B cell (primary cell): Measurements from ENCODE around the gene MLANA. TPM values are rescaled to one million over a fixed set of nuclear protein-coding genes. Genes with fewer than 3 reads are reported as not detected.

Experiments
- ATAC-seq: fragments of 200-7000 bp; cut with Tn5 transposase; one replicate; pipeline ENCODE4 v1.10.0; 2021; ENCODE audit warnings: low read depth, mild to moderate bottlenecking, moderate number of reproducible peaks, moderate library complexity
- CTCF ChIA-PET: fragments of 350-600 bp; sonication (Branson Sonifier 250); formaldehyde crosslinking; loops from one replicate; lab custom pipeline; 2021; ENCODE audit warnings: antibody characterized with exemption, inconsistent platforms; lab: Charles Lee
- POLR2A ChIA-PET: fragments of 350-600 bp; sonication (Branson Sonifier 250); formaldehyde crosslinking; loops from one replicate; lab custom pipeline; 2021; ENCODE audit warnings: antibody characterized with exemption; lab: Charles Lee
- DNase-seq: peaks from one replicate; pipeline ENCODE4 v3.0.0; 2013
- H2AFZ ChIP-seq: 2 replicates; pipeline ENCODE4 v1.6.1; 2012; ENCODE audit warnings: mild to moderate bottlenecking, low read depth, low read length; ENCODE audit not compliant: insufficient read depth, poor library complexity, severe bottlenecking
- H3K27ac ChIP-seq, 2 donors: 1 replicate in 1 of 2; 2 replicates in 1 of 2; pipeline ENCODE4 v1.5.1; 2012 to 2013; ENCODE audit warnings: low read length in 2 of 2, mild to moderate bottlenecking in 2 of 2, moderate library complexity in 1 of 2
- H3K27me3 ChIP-seq, 4 experiments: fragments of 200-600 bp in 1 of 4; sonication (generic) in 1 of 4; replicated peaks in 1 of 4; 1 replicate in 2 of 4; 2 replicates in 2 of 4; pipeline versions ENCODE4 v1.6.1 to v1.7.0; 2013 to 2016; ENCODE audit warnings: low read length in 3 of 4, mild to moderate bottlenecking in 2 of 4, mixed read lengths in 1 of 4, moderate library complexity in 1 of 4; ENCODE audit not compliant: insufficient read depth in 4 of 4, control insufficient read depth in 3 of 4; ENCODE audit errors: control extremely low read depth in 1 of 4
- H3K36me3 ChIP-seq, 2 experiments: replicated peaks in 1 of 2; 1 replicate in 1 of 2; 2 replicates in 1 of 2; pipeline versions ENCODE4 v1.6.1 to v1.7.1; 2013; ENCODE audit warnings: low read length in 1 of 2; ENCODE audit not compliant: insufficient read depth in 2 of 2, control insufficient read depth in 1 of 2; ENCODE audit errors: control extremely low read depth in 1 of 2, extremely low read depth in 1 of 2
- H3K4me1 ChIP-seq, 2 donors: fragments of 200-600 bp in 1 of 2; sonication (generic) in 1 of 2; 1 replicate in 1 of 2; 2 replicates in 1 of 2; pipeline versions ENCODE4 v1.5.1 to v1.6.1; 2013 to 2017; ENCODE audit warnings: low read length in 2 of 2; ENCODE audit not compliant: control insufficient read depth in 2 of 2, insufficient read depth in 2 of 2
- H3K4me2 ChIP-seq: replicated peaks from 2 replicates; pipeline ENCODE3; 2012; ENCODE audit warnings: mild to moderate bottlenecking, low read depth, low read length; ENCODE audit not compliant: poor library complexity, severe bottlenecking
- H3K4me3 ChIP-seq, 5 experiments: fragments of 200-600 bp in 1 of 5; sonication (generic) in 1 of 5; 1 replicate in 3 of 5; 2 replicates in 2 of 5; pipeline versions ENCODE4 v1.5.1 to v1.7.0; 2011 to 2016; ENCODE audit warnings: low read length in 4 of 5, mild to moderate bottlenecking in 4 of 5, low read depth in 2 of 5, control low read depth in 1 of 5, moderate library complexity in 1 of 5; ENCODE audit not compliant: insufficient read depth in 1 of 5; ENCODE audit errors: control extremely low read depth in 1 of 5, extremely low read depth in 1 of 5
- H3K79me2 ChIP-seq: fragments of 200-600 bp; sonication (generic); one replicate; pipeline ENCODE4 v1.6.0; 2016; ENCODE audit warnings: low read length; ENCODE audit not compliant: control insufficient read depth, insufficient read depth
- H3K9ac ChIP-seq: fragments of 200-600 bp; sonication (generic); 2 replicates; pipeline ENCODE4 v1.6.1; 2017; ENCODE audit warnings: mild to moderate bottlenecking, low read length, moderate library complexity
- H3K9me3 ChIP-seq, 3 donors: one replicate each; pipeline versions ENCODE4 v1.6.1 to v1.7.1; 2013; ENCODE audit warnings: low read length in 2 of 3; ENCODE audit not compliant: control insufficient read depth in 2 of 3, insufficient read depth in 1 of 3; ENCODE audit errors: control extremely low read depth in 1 of 3
- H4K20me1 ChIP-seq: 2 replicates; pipeline ENCODE4 v1.6.0; 2012; ENCODE audit warnings: mild to moderate bottlenecking, low read length; ENCODE audit not compliant: insufficient read depth, control insufficient read depth, poor library complexity, severe bottlenecking
- H3K27ac Mint-ChIP-seq: one replicate; pipeline ENCODE4 v1.8.0; 2021; ENCODE audit warnings: mixed read lengths
- H3K27me3 Mint-ChIP-seq: one replicate; pipeline ENCODE4 v1.8.0; 2021; ENCODE audit warnings: mixed read lengths
- H3K4me1 Mint-ChIP-seq: one replicate; pipeline ENCODE4 v1.8.0; 2021; ENCODE audit warnings: mixed read lengths
- H3K4me3 Mint-ChIP-seq: one replicate; pipeline ENCODE4 v1.8.0; 2021; ENCODE audit warnings: mixed read lengths
- H3K9me3 Mint-ChIP-seq: one replicate; pipeline ENCODE4 v1.8.0; 2022; ENCODE audit warnings: mixed read lengths; ENCODE audit not compliant: insufficient read depth
- EZH2 ChIP-seq: IDR thresholded peaks from 2 replicates; pipeline ENCODE4 v1.6.1; 2012; ENCODE audit warnings: borderline replicate concordance, low read depth, mild to moderate bottlenecking, moderate library complexity, low read length; ENCODE audit not compliant: insufficient read depth, poor library complexity, severe bottlenecking
- WGBS: methylation state at CpG from one replicate; pipeline ENCODE4 v1.1.5; 2013; ENCODE audit warnings: missing lambda C conversion rate; ENCODE audit not compliant: insufficient coverage; 5-methylcytosine and 5-hydroxymethylcytosine counted together
- intact Hi-C: fragments of 100-400 bp; cut with micrococcal nuclease; formaldehyde crosslinking; loops from one replicate; pipeline ENCODE4 v1.10.0; 2022
- polyA plus RNA-seq: library from polyadenylated mRNA; depleted of rRNA; stranded (reverse); fragments of >200 nt; gene quantifications from 2 replicates; pipeline ENCODE4 v1.2.3, GENCODE V29; 2012
- total RNA-seq, 2 donors: library from RNA; stranded (reverse); fragments of 120-200 nt in 1 of 2; gene quantifications; 1 replicate in 1 of 2; 2 replicates in 1 of 2; pipeline versions ENCODE4 v1.2.3 to v1.2.4, GENCODE V29; 2013 to 2022
- TF ChIP-seq, protein P1 (sequence below): fragments of 200-600 bp; IDR thresholded peaks from one replicate; pipeline ENCODE4 v1.8.0; 2022; ENCODE audit warnings: antibody characterized with exemption, mild to moderate bottlenecking

MLANA gene
- total and polyA plus RNA-seq, 2 donors (not counting 1 experiment from before 2014, with no cell fraction given) = not detected

DNA sequence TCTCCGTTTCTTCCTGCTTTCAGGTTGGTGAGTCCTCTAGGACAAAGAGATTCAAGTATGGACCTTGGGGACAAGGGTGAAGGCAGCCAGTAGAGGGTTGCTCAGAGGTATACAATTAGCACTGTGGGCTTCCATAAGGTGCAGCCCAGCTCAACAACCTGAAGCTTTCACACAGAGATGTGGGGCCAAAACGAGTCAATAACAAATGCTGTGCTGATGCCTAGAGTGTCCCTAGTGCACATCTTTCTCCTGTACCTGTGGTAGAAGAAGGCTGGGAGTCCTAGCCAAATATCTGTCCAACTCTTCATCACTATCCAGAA lies 20.7 kb upstream of the MLANA start:
- TF ChIP-seq, protein P1, sequence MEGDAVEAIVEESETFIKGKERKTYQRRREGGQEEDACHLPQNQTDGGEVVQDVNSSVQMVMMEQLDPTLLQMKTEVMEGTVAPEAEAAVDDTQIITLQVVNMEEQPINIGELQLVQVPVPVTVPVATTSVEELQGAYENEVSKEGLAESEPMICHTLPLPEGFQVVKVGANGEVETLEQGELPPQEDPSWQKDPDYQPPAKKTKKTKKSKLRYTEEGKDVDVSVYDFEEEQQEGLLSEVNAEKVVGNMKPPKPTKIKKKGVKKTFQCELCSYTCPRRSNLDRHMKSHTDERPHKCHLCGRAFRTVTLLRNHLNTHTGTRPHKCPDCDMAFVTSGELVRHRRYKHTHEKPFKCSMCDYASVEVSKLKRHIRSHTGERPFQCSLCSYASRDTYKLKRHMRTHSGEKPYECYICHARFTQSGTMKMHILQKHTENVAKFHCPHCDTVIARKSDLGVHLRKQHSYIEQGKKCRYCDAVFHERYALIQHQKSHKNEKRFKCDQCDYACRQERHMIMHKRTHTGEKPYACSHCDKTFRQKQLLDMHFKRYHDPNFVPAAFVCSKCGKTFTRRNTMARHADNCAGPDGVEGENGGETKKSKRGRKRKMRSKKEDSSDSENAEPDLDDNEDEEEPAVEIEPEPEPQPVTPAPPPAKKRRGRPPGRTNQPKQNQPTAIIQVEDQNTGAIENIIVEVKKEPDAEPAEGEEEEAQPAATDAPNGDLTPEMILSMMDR = no peak
- no peak for TF ChIP-seq EZH2
- Mint-ChIP-seq H3K9me3 (no peaks in the 10 kb centered on the region), H3K4me3 (no peak overlapping the region), H3K27ac (no peak overlapping the region), H3K4me1 (no peaks in the 10 kb centered on the region), H3K27me3 (no peaks in the 10 kb centered on the region)
- Histone ChIP-seq H3K4me3 (no peak overlapping the region), H3K9ac (no peak overlapping the region), H3K9me3 (no peaks in the 10 kb centered on the region), H3K4me2 (no peak overlapping the region), H2AFZ (no peak overlapping the region), H3K27ac (no peak overlapping the region), H3K27me3 (no peaks in the 10 kb centered on the region), H3K4me1 (no peaks in the 10 kb centered on the region), H3K36me3 (no peaks in the 10 kb centered on the region), H3K79me2 (no peaks in the 10 kb centered on the region), H4K20me1 (no peaks in the 10 kb centered on the region)
- ATAC-seq (no peak), DNase-seq (no peak)
- ChIA-PET CTCF (interaction anchor here (1.0 kb wide), 1 partner anchor 17 kb away, joined by 3 read pairs; no protein-coding TSS in a partner anchor), POLR2A (no interaction called here)
- 73% methylated on average over 2 of the region's 2 CpGs for WGBS
- intact Hi-C loops = no loop called here

DNA sequence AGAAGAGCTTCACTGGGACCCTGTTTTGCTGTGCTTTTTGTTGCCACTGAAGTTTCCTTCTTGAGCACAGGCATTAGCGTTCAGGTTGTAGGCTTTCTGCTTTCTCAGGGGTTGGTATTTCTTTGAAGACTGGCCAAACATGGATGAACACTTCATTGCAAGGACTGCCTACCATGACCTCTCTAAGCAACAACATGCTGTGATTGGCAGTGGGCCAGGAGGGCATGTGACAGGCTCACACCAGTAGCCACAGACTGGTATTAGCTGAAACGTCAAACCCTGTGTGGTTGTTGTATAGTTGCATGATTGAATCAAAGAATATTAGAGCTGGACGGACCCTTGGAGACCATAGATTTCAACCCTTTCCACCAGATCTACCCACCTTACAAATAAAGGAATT lies 20.0 kb upstream of the MLANA start:
- ATAC-seq (no peak), DNase-seq (no peak)
- no peak overlapping the region for H3K4me3 ChIP-seq
- H3K36me3 ChIP-seq = no peaks in the 10 kb centered on the region
- Mint-ChIP-seq H3K4me3 (no peak overlapping the region), H3K27ac (no peak overlapping the region), H3K27me3 (no peaks in the 10 kb centered on the region), H3K9me3 (no peaks in the 10 kb centered on the region), H3K4me1 (peaks cover under 1% of the 10 kb centered on the region)
- ChIA-PET CTCF (no interaction called here), POLR2A (no interaction called here)
- H3K79me2 ChIP-seq = no peaks in the 10 kb centered on the region
- no peak overlapping the region for H3K27ac ChIP-seq
- H3K27me3 ChIP-seq = no peaks in the 10 kb centered on the region
- no peaks in the 10 kb centered on the region for H3K9me3 ChIP-seq
- no peak overlapping the region for H3K9ac ChIP-seq
- H3K4me1 ChIP-seq = peaks cover 0 to under 1% of the 10 kb centered on the region in 2 donors
- H4K20me1 ChIP-seq = no peaks in the 10 kb centered on the region
- TF ChIP-seq EZH2 = no peak
- TF ChIP-seq, protein P1 = no peak
- no peak overlapping the region for H2AFZ ChIP-seq
- no peak overlapping the region for H3K4me2 ChIP-seq
- intact Hi-C loops = no loop called here
- 100% methylated on average over 1 of the region's 3 CpGs for WGBS
